ENCODE measurements around the gene RNF151. TPM values are rescaled to one million over a fixed set of nuclear protein-coding genes. Genes with fewer than 3 reads are reported as not detected.

RNF151 gene
- total and polyA plus RNA-seq, 10 of the 15 experiments (the other 5 are each of a cell fraction or from before 2014, with no cell fraction given): 0.17 to 0.56 TPM; not detected in 8

- peak; percentile 88 for TF ChIP-seq POLR2A (IDR thresholded peaks at IDR 0.05; ENCODE audit: low read depth, low read length)
- no peak for TF ChIP-seq NFIC (IDR thresholded peaks at IDR 0.05; ENCODE audit: low read depth, low read length)
- TF ChIP-seq NRF1 (conservative IDR thresholded peaks at IDR 0.05; ENCODE audit: low read depth, low read length): no peak
- no peak for TF ChIP-seq E2F8 (IDR thresholded peaks at IDR 0.05; ENCODE audit: low read depth, partially characterized antibody)
- TF ChIP-seq BHLHE40 (IDR thresholded peaks at IDR 0.05; ENCODE audit: borderline replicate concordance in 1 of 2, low read depth in 2 of 2, low read length in 1 of 2): 0 out of 4 replicates have a peak, but pooled peaks of 1 of the 2 experiments have one; percentile 22
- peak in 1 of 2 experiments; percentile 4; a peak in 1 of 3 replicates for TF ChIP-seq EGR1 (IDR thresholded peaks at IDR 0.05; ENCODE audit: borderline replicate concordance in 1 of 2, low read depth in 2 of 2, low read length in 2 of 2)
- peak; percentile 37; the same call in 1 of the 2 replicates for TF ChIP-seq SPI1 (IDR thresholded peaks at IDR 0.05; ENCODE audit: borderline replicate concordance, insufficient read depth, low read depth, low read length)
- no peak for TF ChIP-seq BCL3 (IDR thresholded peaks at IDR 0.05; ENCODE audit: borderline replicate concordance, insufficient read depth, low read depth, low read length, poor library complexity, severe bottlenecking)
- TF ChIP-seq CHD2 (IDR thresholded peaks at IDR 0.05; ENCODE audit: borderline replicate concordance, low read depth, low read length): peak; percentile 10; the same call in 1 of the 2 replicates
- TF ChIP-seq SMARCA5 (IDR thresholded peaks at IDR 0.05): peak; percentile 40; the same call in 1 of the 2 replicates
- TF ChIP-seq CREM (IDR thresholded peaks at IDR 0.05; ENCODE audit: low read depth): no peak
- peak; percentile 54 for TF ChIP-seq IKZF1 (conservative IDR thresholded peaks at IDR 0.05)
- TF ChIP-seq PRDM15 (CRISPR knock-in tag; IDR thresholded peaks at IDR 0.05): no peak
- TF ChIP-seq FOXK2 (IDR thresholded peaks at IDR 0.05): no peak
- peak; percentile 34; the same call in 1 of the 2 replicates for TF ChIP-seq SIN3A (IDR thresholded peaks at IDR 0.05; ENCODE audit: low read depth, low read length)
- no peak for TF ChIP-seq ZBED1 (IDR thresholded peaks at IDR 0.05; ENCODE audit: borderline replicate concordance)
- no peak for TF ChIP-seq CEBPZ (IDR thresholded peaks at IDR 0.05; ENCODE audit: low read depth, low read length)
Observed at GRCh38 chr16:1942810-1943726, 23.6 kb upstream of the RNF151 start, which contains the start of gene MSRB1 (continued).

Measured in GM12878 (cell line).